Transverse colon (tissue), 4 donors: Measurements from ENCODE around the gene DSCAM. TPM values are rescaled to one million over a fixed set of nuclear protein-coding genes. Genes with fewer than 3 reads are reported as not detected.

Experiments used
- DNase-seq: peaks from one replicate; pipeline ENCODE4 v3.0.0-alpha.2; 2019
- H3K27ac ChIP-seq, 4 donors: fragments of 200-600 bp; sonication (generic); 2 replicates each; pipeline ENCODE4 v1.5.1; 2016 to 2018; ENCODE audit warnings: inconsistent platforms in 4 of 4
- H3K27me3 ChIP-seq: fragments of 200-600 bp; sonication (generic); 2 replicates; pipeline ENCODE4 v1.5.1; 2017; ENCODE audit warnings: inconsistent platforms
- H3K36me3 ChIP-seq, 4 donors: fragments of 200-600 bp; sonication (generic); 2 replicates each; pipeline ENCODE4 v1.5.1; 2017 to 2019; ENCODE audit warnings: inconsistent platforms in 4 of 4
- H3K4me1 ChIP-seq, 4 donors: fragments of 200-600 bp; sonication (generic); 2 replicates each; pipeline ENCODE4 v1.5.1; 2017 to 2020; ENCODE audit warnings: inconsistent platforms in 4 of 4
- H3K4me3 ChIP-seq, 4 donors: fragments of 200-600 bp; sonication (generic); 1 replicate in 1 of 4; 2 replicates in 3 of 4; pipeline versions ENCODE4 v1.5.1 to v1.6.1; 2017 to 2019; ENCODE audit warnings: inconsistent platforms in 4 of 4
- H3K9me3 ChIP-seq, 2 donors: fragments of 200-600 bp; sonication (generic); 2 replicates each; pipeline ENCODE4 v1.5.1; 2017 to 2019; ENCODE audit warnings: inconsistent platforms in 2 of 2
- CTCF ChIP-seq, 5 experiments: fragments of 200-600 bp in 3 of 5; fragments of 450-650 bp in 2 of 5; sonication (generic) in 3 of 5; IDR thresholded peaks; 1 replicate in 2 of 5; 2 replicates in 3 of 5; pipeline ENCODE4 v1.5.1; 2016 to 2017; ENCODE audit warnings: antibody characterized with exemption in 5 of 5, inconsistent platforms in 3 of 5, mild to moderate bottlenecking in 2 of 5, moderate library complexity in 1 of 5
- EP300 ChIP-seq: sonication (generic); formaldehyde crosslinking; IDR thresholded peaks from one replicate; pipeline ENCODE4 v1.6.1; 2017; ENCODE audit warnings: antibody characterized with exemption, low read depth
- POLR2A ChIP-seq: fragments of 450-650 bp; IDR thresholded peaks from one replicate; pipeline ENCODE4 v1.6.1; 2016; ENCODE audit warnings: antibody characterized with exemption, mild to moderate bottlenecking, moderate library complexity
- POLR2AphosphoS5 ChIP-seq, 3 donors: sonication (generic); formaldehyde crosslinking; IDR thresholded peaks; one replicate each; pipeline ENCODE4 v1.6.1; 2016; ENCODE audit warnings: antibody characterized with exemption in 3 of 3
- WGBS, 2 donors: methylation state at CpG; one replicate each; pipeline ENCODE4 v1.1.5; 2018; ENCODE audit warnings: low coverage in 1 of 2; 5-methylcytosine and 5-hydroxymethylcytosine counted together
- in situ Hi-C, 4 donors: fragments of 200-750 bp; cut with MboI; loops; one replicate each; pipeline versions ENCODE4 v1.15.0 to v1.15.1; 2017; ENCODE audit warnings: low sequenced_read_pairs in 3 of 4, low pct_ligation_motif_present in 1 of 4, low pct_unique_long_range_greater_than_20kb in 1 of 4
- intact Hi-C: fragments of 100-400 bp; cut with DNase I; formaldehyde crosslinking; loops from one replicate; pipeline ENCODE4 v1.15.1; 2023; ENCODE audit warnings: low total_unique reads
- small RNA-seq, 4 donors: library from RNA; depleted of rRNA; stranded (forward); fragments of <200 nt; gene quantifications; one replicate each; pipeline ENCODE3, GENCODE V24; 2016
- total RNA-seq, 4 donors: library from RNA; depleted of rRNA; stranded (reverse); fragments of >200 nt; gene quantifications; one replicate each; pipeline ENCODE4 v1.1.0, GENCODE V29; 2016

The DSCAM gene
- total RNA-seq, 4 donors from 2014 or later: 0.16 TPM; not detected in 3

DNA sequence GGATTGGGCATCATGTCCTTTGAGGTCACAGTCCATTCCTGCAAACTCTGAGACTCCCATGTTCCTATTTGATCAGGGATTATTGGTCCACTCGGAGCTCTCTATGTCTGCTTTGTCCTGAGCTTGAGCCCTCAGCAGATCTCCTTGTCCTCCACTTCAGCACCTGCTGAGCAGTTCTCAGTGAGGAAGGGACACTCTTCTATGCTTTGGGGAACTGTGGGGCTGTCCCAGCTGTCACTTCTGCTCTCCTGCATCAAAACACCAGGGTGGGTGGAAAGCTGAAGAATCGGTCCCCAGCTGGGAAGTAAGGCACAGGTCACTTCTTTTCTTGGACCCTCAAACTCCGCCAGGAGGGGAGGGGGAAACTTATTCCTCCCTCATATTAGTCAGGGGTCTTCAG lies 880.2 kb downstream of the DSCAM start:
- no peak for DNase-seq
- H3K27ac ChIP-seq: no peak overlapping the region
- no peaks in the 10 kb centered on the region for H3K27me3 ChIP-seq
- TF ChIP-seq EP300 (no peak), POLR2AphosphoS5 (IDR thresholded peaks at IDR 0.05) (no peak), POLR2A (no peak), CTCF (IDR thresholded peaks at IDR 0.05) (no peak)
- no peaks in the 10 kb centered on the region for H3K9me3 ChIP-seq
- H3K4me1 ChIP-seq: no peaks in the 10 kb centered on the region
- 72% methylated on average over 3 of the region's 3 CpGs; no CpG with 5 or more reads in 1 of the 2 donors for WGBS, 2 donors
- no peak overlapping the region for H3K4me3 ChIP-seq
- no peaks in the 10 kb centered on the region for H3K36me3 ChIP-seq
- intact Hi-C loops: no loop called here
- in situ Hi-C loops: no loop called here

- intact Hi-C loops: no loop called here
- no peak overlapping the region for H3K27ac ChIP-seq
- H3K36me3 ChIP-seq: no peaks in the 10 kb centered on the region
- peaks cover 4% of the 10 kb centered on the region in 2 donors for H3K9me3 ChIP-seq
- 46 to 95% methylated on average over 1 of the region's 1 CpG for WGBS, 2 donors
- H3K27me3 ChIP-seq: no peaks in the 10 kb centered on the region
- no peaks in the 10 kb centered on the region for H3K4me1 ChIP-seq
- in situ Hi-C loops: no loop called here
- TF ChIP-seq POLR2AphosphoS5 (IDR thresholded peaks at IDR 0.05) (no peak), CTCF (IDR thresholded peaks at IDR 0.05) (no peak), EP300 (no peak), POLR2A (no peak)
- DNase-seq: no peak
- no peak overlapping the region for H3K4me3 ChIP-seq
These were observed 881.9 kb downstream of the DSCAM start for GRCh38 chr21:39965026-39965425.

DNA sequence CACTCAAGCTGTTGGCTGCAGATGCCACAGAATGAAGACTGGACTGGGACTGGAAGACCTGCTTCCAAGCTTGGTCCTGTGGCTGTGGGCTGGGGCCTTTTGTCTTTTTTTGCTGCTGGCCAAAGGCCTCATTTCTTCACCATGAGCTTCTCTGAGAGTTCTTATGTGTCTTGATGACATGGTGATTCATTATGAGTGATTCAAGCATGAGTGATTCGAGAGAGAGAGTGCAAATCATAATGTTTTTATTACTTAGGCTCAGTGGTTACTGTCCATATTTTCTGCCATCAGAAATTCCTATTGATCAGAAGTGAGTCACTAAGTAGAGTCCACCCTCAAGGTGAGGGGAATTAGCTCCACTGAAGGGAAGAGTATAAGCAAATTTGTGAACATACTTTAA lies 885.7 kb downstream of the DSCAM start:
- H3K36me3 ChIP-seq: no peaks in the 10 kb centered on the region
- intact Hi-C loops (no loop called here), in situ Hi-C loops (no loop called here)
- H3K27ac ChIP-seq: no peak overlapping the region
- no peak for DNase-seq
- H3K27me3 ChIP-seq: no peaks in the 10 kb centered on the region
- WGBS, 2 donors: 67% methylated on average over 1 of the region's 1 CpG; no CpG with 5 or more reads in 1 of the 2 donors
- H3K4me1 ChIP-seq: no peaks in the 10 kb centered on the region
- no peak overlapping the region for H3K4me3 ChIP-seq
- H3K9me3 ChIP-seq: peaks cover 4 to 7% of the 10 kb centered on the region in 2 donors
- no peak for TF ChIP-seq POLR2AphosphoS5 (IDR thresholded peaks at IDR 0.05)
- TF ChIP-seq EP300: no peak
- TF ChIP-seq CTCF (IDR thresholded peaks at IDR 0.05): no peak
- TF ChIP-seq POLR2A: no peak

Small RNA genes lying within 50 kb of the gene (small RNA-seq; reads per million reads assigned to genes)
- 0 reads per million in 4 donors for gene MIR4760
- gene RF00432: 0 reads per million in 4 donors
